SK-N-SH (cell line): ENCODE data around the gene PPP4R3A. TPM values are rescaled to one million over a fixed set of nuclear protein-coding genes. Genes with fewer than 3 reads are reported as not detected.

Experiments used
- CTCF ChIA-PET: fragments of 300-600, 350-600 bp; formaldehyde crosslinking; extraction: SDS; loops from one replicate; lab custom pipeline; 2021; lab: Yijun Ruan, JAX
- POLR2A ChIA-PET: fragments of 350-600 bp; sonication (Branson Sonifier 250); formaldehyde crosslinking; extraction: SDS; loops from one replicate; lab custom pipeline; 2020; ENCODE audit warnings: antibody characterized with exemption, inconsistent platforms; lab: Yijun Ruan, JAX
- DNase-seq: peaks from one replicate; pipeline ENCODE4 v3.0.0; 2012
- H2AFZ ChIP-seq: fragments of 200-600 bp; sonication (generic); 2 replicates; pipeline ENCODE4 v1.8.1; 2016; ENCODE audit warnings: antibody characterized with exemption, mild to moderate bottlenecking, low read depth
- H3F3A ChIP-seq: fragments of 200-600 bp; sonication (generic); replicated peaks from 2 replicates; pipeline ENCODE3; 2016; ENCODE audit warnings: antibody characterized with exemption, mild to moderate bottlenecking; ENCODE audit not compliant: insufficient read depth
- H3K27ac ChIP-seq, 2 experiments: fragments of 200-500 bp in 1 of 2; fragments of 200-600 bp in 1 of 2; sonication (Bioruptor generic) in 1 of 2; sonication (generic), shearing (Covaris generic) in 1 of 2; 2 replicates each; pipeline versions ENCODE4 v1.5.1 to v1.6.1; 2014 to 2016; ENCODE audit warnings: low read depth in 2 of 2, inconsistent platforms in 1 of 2, low read length in 1 of 2, mild to moderate bottlenecking in 1 of 2, mixed read lengths in 1 of 2
- H3K27me3 ChIP-seq: fragments of 200-600 bp; sonication (generic), shearing (Covaris generic); 2 replicates; pipeline ENCODE4 v1.6.1; 2016; ENCODE audit warnings: mixed run types; ENCODE audit not compliant: insufficient read depth
- H3K36me3 ChIP-seq, 2 experiments: fragments of 200-500 bp in 1 of 2; fragments of 200-600 bp in 1 of 2; sonication (Bioruptor generic) in 1 of 2; sonication (generic) in 1 of 2; replicated peaks in 1 of 2; 2 replicates each; pipeline versions ENCODE3 to v1.5.1; 2014 to 2016; ENCODE audit warnings: low read length in 1 of 2, mild to moderate bottlenecking in 1 of 2; ENCODE audit not compliant: insufficient read depth in 2 of 2, control insufficient read depth in 1 of 2
- H3K4me1 ChIP-seq, 2 experiments: fragments of 200-500 bp in 1 of 2; fragments of 200-600 bp in 1 of 2; sonication (Bioruptor generic) in 1 of 2; sonication (generic), shearing (Covaris generic) in 1 of 2; 2 replicates each; pipeline versions ENCODE4 v1.5.1 to v1.6.1; 2014 to 2016; ENCODE audit warnings: low read depth in 1 of 2, low read length in 1 of 2, mixed run types in 1 of 2; ENCODE audit not compliant: insufficient read depth in 2 of 2, control insufficient read depth in 1 of 2
- H3K4me2 ChIP-seq: fragments of 200-600 bp; sonication (generic), shearing (Covaris generic); 2 replicates; pipeline ENCODE4 v1.6.1; 2017; ENCODE audit warnings: mixed run types
- H3K4me3 ChIP-seq, 2 experiments: fragments of 200-500 bp in 1 of 2; fragments of 200-600 bp in 1 of 2; sonication (Bioruptor generic) in 1 of 2; sonication (generic), shearing (Covaris generic) in 1 of 2; 2 replicates each; pipeline versions ENCODE4 v1.5.1 to v1.8.1; 2014 to 2016; ENCODE audit warnings: low read depth in 2 of 2, inconsistent platforms in 1 of 2, low read length in 1 of 2, mild to moderate bottlenecking in 1 of 2, mixed read lengths in 1 of 2, moderate library complexity in 1 of 2
- H3K79me2 ChIP-seq: fragments of 200-600 bp; sonication (generic); 2 replicates; pipeline ENCODE4 v1.8.1; 2017; ENCODE audit warnings: mild to moderate bottlenecking; ENCODE audit not compliant: insufficient read depth
- H3K9ac ChIP-seq: fragments of 200-600 bp; sonication (generic); 2 replicates; pipeline ENCODE4 v1.6.1; 2017; ENCODE audit warnings: mixed run types
- H3K9me2 ChIP-seq: fragments of 200-600 bp; sonication (generic); 2 replicates; pipeline ENCODE4 v1.6.1; 2017; ENCODE audit warnings: mixed run types
- H3K9me3 ChIP-seq: fragments of 200-600 bp; sonication (generic); 2 replicates; pipeline ENCODE4 v1.6.1; 2017; ENCODE audit warnings: mixed run types, mild to moderate bottlenecking, moderate library complexity
- H4K20me1 ChIP-seq: fragments of 200-600 bp; sonication (generic); 2 replicates; pipeline ENCODE4 v1.6.1; 2017; ENCODE audit warnings: mild to moderate bottlenecking, mixed run types; ENCODE audit not compliant: insufficient read depth
- CHD2 ChIP-seq: fragments of 150-350 bp; IDR thresholded peaks from 2 replicates; pipeline ENCODE4 v1.6.1; 2018; ENCODE audit warnings: low read length; ENCODE audit not compliant: partially characterized antibody
- ELF1 ChIP-seq: IDR thresholded peaks from 2 replicates; pipeline ENCODE4 v1.4.0; 2012
- EP300 ChIP-seq, 2 experiments: IDR thresholded peaks; 2 replicates each; pipeline versions ENCODE4 v1.4.0 to v1.6.1; 2012; ENCODE audit warnings: borderline replicate concordance in 1 of 2, low read depth in 1 of 2, low read length in 1 of 2
- FOXM1 ChIP-seq: IDR thresholded peaks from 2 replicates; pipeline ENCODE4 v1.4.0; 2012; ENCODE audit warnings: low read depth, mild to moderate bottlenecking
- GABPA ChIP-seq: IDR thresholded peaks from 2 replicates; pipeline ENCODE4 v1.4.0; 2012; ENCODE audit warnings: low read depth, mild to moderate bottlenecking
- NFIC ChIP-seq: IDR thresholded peaks from 2 replicates; pipeline ENCODE4 v1.4.0; 2012; ENCODE audit warnings: borderline replicate concordance
- NRF1 ChIP-seq: IDR thresholded peaks from 2 replicates; pipeline ENCODE4 v1.6.1; 2012; ENCODE audit warnings: low read depth, mild to moderate bottlenecking, low read length
- PBX3 ChIP-seq: IDR thresholded peaks from 2 replicates; pipeline ENCODE4; 2012
- REST ChIP-seq: IDR thresholded peaks from 2 replicates; pipeline ENCODE4 v1.6.1; 2012; ENCODE audit warnings: mild to moderate bottlenecking, low read depth, low read length, moderate library complexity
- RFX5 ChIP-seq: IDR thresholded peaks from 2 replicates; pipeline ENCODE4 v1.6.1; 2012; ENCODE audit warnings: mild to moderate bottlenecking, improper control_type of control experiment, low read length
- SIN3A ChIP-seq: IDR thresholded peaks from 2 replicates; pipeline ENCODE4 v1.6.1; 2012; ENCODE audit warnings: low read depth, mild to moderate bottlenecking, low read length, moderate library complexity, borderline replicate concordance
- SMC3 ChIP-seq: IDR thresholded peaks from 2 replicates; pipeline ENCODE4 v1.6.1; 2012; ENCODE audit warnings: low read depth, low read length, improper control_type of control experiment
- TAF1 ChIP-seq: IDR thresholded peaks from 2 replicates; pipeline ENCODE4 v1.6.1; 2012; ENCODE audit warnings: low read depth, mild to moderate bottlenecking, low read length, moderate library complexity, borderline replicate concordance
- USF2 ChIP-seq: fragments of 150-350 bp; IDR thresholded peaks from 2 replicates; pipeline ENCODE4 v1.6.1; 2017; ENCODE audit warnings: antibody characterized with exemption, low read length, low read depth, borderline replicate concordance
- YY1 ChIP-seq: IDR thresholded peaks from 2 replicates; pipeline ENCODE4 v1.4.0; 2012; ENCODE audit warnings: low read depth, mild to moderate bottlenecking
- WGBS: methylation state at CpG from one replicate; pipeline ENCODE4 v1.1.6; 2017; ENCODE audit warnings: low lambda C conversion rate; 5-methylcytosine and 5-hydroxymethylcytosine counted together
- polyA plus RNA-seq, 3 experiments: library from polyadenylated mRNA; depleted of rRNA; stranded (reverse); fragments of >200 nt; gene quantifications; 2 replicates each; pipeline ENCODE4 v1.2.3, GENCODE V29; 2012

The PPP4R3A gene
- polyA plus RNA-seq, 1 of the 3 experiments (the other 2 are of a cell fraction), result 34.9 TPM

- 80% methylated on average over 3 of the region's 3 CpGs for WGBS
- TF ChIP-seq RFX5, result no peak
- no peak for TF ChIP-seq GABPA
- TF ChIP-seq NRF1, result no peak
- TF ChIP-seq EP300 (IDR thresholded peaks at IDR 0.05; ENCODE audit: borderline replicate concordance in 1 of 2, low read depth in 1 of 2, low read length in 1 of 2), result no peak
- no peak for TF ChIP-seq YY1
- Histone ChIP-seq H3K36me3 (no peaks in the 10 kb centered on the region), H4K20me1 (no peaks in the 10 kb centered on the region), H3K4me2 (no peak overlapping the region), H3K79me2 (no peaks in the 10 kb centered on the region), H3K4me3 (no peak overlapping the region), H3K27ac (no peak overlapping the region), H3K4me1 (peaks cover 0 to 22% of the 10 kb centered on the region in 2 experiments; a peak in 2 of 4 replicates), H3K27me3 (peaks cover 15% of the 10 kb centered on the region), H3F3A (peaks cover 3% of the 10 kb centered on the region), H3K9me3 (no peaks in the 10 kb centered on the region), H2AFZ (no peak overlapping the region), H3K9ac (no peak overlapping the region), H3K9me2 (no peaks in the 10 kb centered on the region)
- ChIA-PET POLR2A (no interaction called here), CTCF (interaction anchor here (1.3 to 13.5 kb wide), 2 partner anchors 90 to 127 kb away, joined by 3 to 300 read pairs; no protein-coding TSS in a partner anchor)
- DNase-seq, result no peak
Observed at GRCh38 chr14:91414475-91414833, 95.7 kb downstream of the PPP4R3A start.

- Histone ChIP-seq H3K27ac (no peak overlapping the region), H3K9me2 (no peaks in the 10 kb centered on the region), H2AFZ (no peak overlapping the region), H3K9ac (no peak overlapping the region), H3K9me3 (no peaks in the 10 kb centered on the region), H4K20me1 (no peaks in the 10 kb centered on the region), H3K36me3 (no peaks in the 10 kb centered on the region), H3K79me2 (no peaks in the 10 kb centered on the region), H3K27me3 (peaks cover 15% of the 10 kb centered on the region)
- CTCF ChIA-PET, result interaction anchor here (0.6 to 13.5 kb wide), 3 partner anchors 12 to 127 kb away, joined by 3 to 300 read pairs (median 3); no protein-coding TSS in a partner anchor
- POLR2A ChIA-PET, result no interaction called here
- DNase-seq, result no peak
- 88% methylated on average over 7 of the region's 11 CpGs for WGBS
- TF ChIP-seq SIN3A, result no peak
- no peak for TF ChIP-seq USF2
- TF ChIP-seq, all 33 proteins: peak for 0
- H3F3A ChIP-seq, result peaks cover 3% of the 10 kb centered on the region
- H3K4me3 ChIP-seq, result no peak overlapping the region
- H3K4me2 ChIP-seq, result no peak overlapping the region
- H3K4me1 ChIP-seq, result peaks cover 0 to 22% of the 10 kb centered on the region in 2 experiments; a peak in 2 of 4 replicates
Observed at GRCh38 chr14:91413547-91414474, 96.3 kb downstream of the PPP4R3A start.

- no peaks in the 10 kb centered on the region for H3K9me2 ChIP-seq
- no peak overlapping the region for H2AFZ ChIP-seq
- no peak overlapping the region for H3K4me3 ChIP-seq
- ChIA-PET CTCF (interaction anchor here (1.2 to 13.5 kb wide), 2 partner anchors 35 to 88 kb away, joined by 4 to 300 read pairs; no protein-coding TSS in a partner anchor), POLR2A (no interaction called here)
- WGBS, result 78% methylated on average over 5 of the region's 5 CpGs
- no peak overlapping the region for H3K4me2 ChIP-seq
- no peaks in the 10 kb centered on the region for H4K20me1 ChIP-seq
- DNase-seq, result no peak
- H3K9ac ChIP-seq, result no peak overlapping the region
- peaks cover 3% of the 10 kb centered on the region for H3F3A ChIP-seq
- H3K36me3 ChIP-seq, result no peaks in the 10 kb centered on the region
- H3K27me3 ChIP-seq, result peaks cover 9% of the 10 kb centered on the region
- no peaks in the 10 kb centered on the region for H3K9me3 ChIP-seq
- H3K79me2 ChIP-seq, result no peaks in the 10 kb centered on the region
- no peak overlapping the region for H3K27ac ChIP-seq
- H3K4me1 ChIP-seq, result peaks cover 0 to 15% of the 10 kb centered on the region in 2 experiments; a peak in 2 of 4 replicates
- TF ChIP-seq SMC3, result no peak
- no peak for TF ChIP-seq NRF1
- TF ChIP-seq TAF1, result no peak
- TF ChIP-seq NFIC, result no peak
- TF ChIP-seq FOXM1, result no peak
- TF ChIP-seq PBX3, result no peak
- no peak for TF ChIP-seq CHD2
- no peak for TF ChIP-seq REST
- no peak for TF ChIP-seq YY1
- no peak for TF ChIP-seq ELF1
Observed at GRCh38 chr14:91412939-91413338, 97.2 kb downstream of the PPP4R3A start.
